ENCODE measurements around the gene SCAF4.
"Not testable (repeated sequence)": the region's sequence is repeated elsewhere in the genome, so short reads cannot be mapped to it uniquely, and the experiment has no call there.

Gene SCAF4

GRCh38 chr21:31650930-31651329, 81.0 kb downstream of the SCAF4 start:
- Histone ChIP-seq H3K79me2 (ENCODE audit: control insufficient read depth, insufficient read depth, low read length, unreplicated experiment) (no peaks in the 10 kb centered on the region), H3K27me3 (ENCODE audit: insufficient read depth, low read length) (no peaks in the 10 kb centered on the region), H2AFZ (ENCODE audit: low read length, unreplicated experiment) (no peak overlapping the region), H3K4me3 (ENCODE audit: low read depth, low read length) (no peak overlapping the region), H3K27ac (ENCODE audit: low read depth, low read length) (no peak overlapping the region), H3K36me3 (ENCODE audit: insufficient read depth, low read length) (no peaks in the 10 kb centered on the region), H3K4me1 (ENCODE audit: control insufficient read depth, insufficient read depth, low read length, unreplicated experiment) (no peaks in the 10 kb centered on the region)

GRCh38 chr21:31647650-31648049, 84.3 kb downstream of the SCAF4 start:
- Histone ChIP-seq H2AFZ (ENCODE audit: low read length, unreplicated experiment) (no peak overlapping the region), H3K36me3 (ENCODE audit: insufficient read depth, low read length) (no peaks in the 10 kb centered on the region), H3K4me1 (ENCODE audit: control insufficient read depth, insufficient read depth, low read length, unreplicated experiment) (no peaks in the 10 kb centered on the region), H3K27me3 (ENCODE audit: insufficient read depth, low read length) (no peaks in the 10 kb centered on the region), H3K4me3 (ENCODE audit: low read depth, low read length) (no peak overlapping the region), H3K79me2 (ENCODE audit: control insufficient read depth, insufficient read depth, low read length, unreplicated experiment) (no peaks in the 10 kb centered on the region), H3K27ac (ENCODE audit: low read depth, low read length) (no peak overlapping the region)

- Histone ChIP-seq H2AFZ (ENCODE audit: low read length, unreplicated experiment) (no peak overlapping the region), H3K4me1 (ENCODE audit: control insufficient read depth, insufficient read depth, low read length, unreplicated experiment) (no peaks in the 10 kb centered on the region), H3K79me2 (ENCODE audit: control insufficient read depth, insufficient read depth, low read length, unreplicated experiment) (no peaks in the 10 kb centered on the region), H3K27me3 (ENCODE audit: insufficient read depth, low read length) (no peaks in the 10 kb centered on the region), H3K27ac (ENCODE audit: low read depth, low read length) (no peak overlapping the region), H3K36me3 (ENCODE audit: insufficient read depth, low read length) (no peaks in the 10 kb centered on the region), H3K4me3 (ENCODE audit: low read depth, low read length) (no peak overlapping the region)
These were observed 87.3 kb downstream of the SCAF4 start for GRCh38 chr21:31644643-31645042.

- H2AFZ ChIP-seq (ENCODE audit: low read length, unreplicated experiment) = no peak overlapping the region
- H3K4me3 ChIP-seq (ENCODE audit: low read depth, low read length) = no peak overlapping the region
These were observed 90.4 kb downstream of the SCAF4 start for GRCh38 chr21:31641416-31641922.

GRCh38 chr21:31636874-31637273, 95.0 kb downstream of the SCAF4 start:
- Histone ChIP-seq H3K27me3 (ENCODE audit: insufficient read depth, low read length) (no peaks in the 10 kb centered on the region), H3K27ac (ENCODE audit: low read depth, low read length) (no peak overlapping the region), H2AFZ (ENCODE audit: low read length, unreplicated experiment) (no peak overlapping the region), H3K36me3 (ENCODE audit: insufficient read depth, low read length) (no peaks in the 10 kb centered on the region), H3K4me1 (ENCODE audit: control insufficient read depth, insufficient read depth, low read length, unreplicated experiment) (no peaks in the 10 kb centered on the region), H3K79me2 (ENCODE audit: control insufficient read depth, insufficient read depth, low read length, unreplicated experiment) (no peaks in the 10 kb centered on the region), H3K4me3 (ENCODE audit: low read depth, low read length) (no peak overlapping the region)

More at GRCh38 chr21:31641416-31641922, 90.4 kb downstream of the SCAF4 start:
- H3K4me1 ChIP-seq (ENCODE audit: control insufficient read depth, insufficient read depth, low read length, unreplicated experiment) = no peaks in the 10 kb centered on the region
- H3K79me2 ChIP-seq (ENCODE audit: control insufficient read depth, insufficient read depth, low read length, unreplicated experiment) = no peaks in the 10 kb centered on the region
- H3K27ac ChIP-seq (ENCODE audit: low read depth, low read length) = no peak overlapping the region
- H3K27me3 ChIP-seq (ENCODE audit: insufficient read depth, low read length) = no peaks in the 10 kb centered on the region
- H3K36me3 ChIP-seq (ENCODE audit: insufficient read depth, low read length) = no peaks in the 10 kb centered on the region

- Histone ChIP-seq H3K79me2 (ENCODE audit: control insufficient read depth, insufficient read depth, low read length, unreplicated experiment) (no peaks in the 10 kb centered on the region), H2AFZ (ENCODE audit: low read length, unreplicated experiment) (no peak overlapping the region), H3K4me3 (ENCODE audit: low read depth, low read length) (no peak overlapping the region), H3K27me3 (ENCODE audit: insufficient read depth, low read length) (no peaks in the 10 kb centered on the region), H3K36me3 (ENCODE audit: insufficient read depth, low read length) (no peaks in the 10 kb centered on the region), H3K4me1 (ENCODE audit: control insufficient read depth, insufficient read depth, low read length, unreplicated experiment) (no peaks in the 10 kb centered on the region), H3K27ac (ENCODE audit: low read depth, low read length) (no peak overlapping the region)
These were observed 96.9 kb downstream of the SCAF4 start for GRCh38 chr21:31634993-31635392.

GRCh38 chr21:31631881-31632280, 100.0 kb downstream of the SCAF4 start:
- H3K79me2 ChIP-seq (ENCODE audit: control insufficient read depth, insufficient read depth, low read length, unreplicated experiment); H3K27me3 ChIP-seq (ENCODE audit: insufficient read depth, low read length); H3K4me1 ChIP-seq (ENCODE audit: control insufficient read depth, insufficient read depth, low read length, unreplicated experiment); H3K4me3 ChIP-seq (ENCODE audit: low read depth, low read length); H3K36me3 ChIP-seq (ENCODE audit: insufficient read depth, low read length); H3K27ac ChIP-seq (ENCODE audit: low read depth, low read length); H2AFZ ChIP-seq (ENCODE audit: low read length, unreplicated experiment): not testable (repeated sequence)

GRCh38 chr21:31629972-31630711, 101.8 kb downstream of the SCAF4 start:
- H3K4me3 ChIP-seq (ENCODE audit: low read depth, low read length) = no peak overlapping the region
- no peaks in the 10 kb centered on the region for H3K79me2 ChIP-seq (ENCODE audit: control insufficient read depth, insufficient read depth, low read length, unreplicated experiment)
- H3K4me1 ChIP-seq (ENCODE audit: control insufficient read depth, insufficient read depth, low read length, unreplicated experiment) = peaks cover 5% of the 10 kb centered on the region
- no peak overlapping the region for H2AFZ ChIP-seq (ENCODE audit: low read length, unreplicated experiment)
- no peak overlapping the region for H3K27ac ChIP-seq (ENCODE audit: low read depth, low read length)
- no peaks in the 10 kb centered on the region for H3K27me3 ChIP-seq (ENCODE audit: insufficient read depth, low read length)
- no peaks in the 10 kb centered on the region for H3K36me3 ChIP-seq (ENCODE audit: insufficient read depth, low read length)

- H3K36me3 ChIP-seq (ENCODE audit: insufficient read depth, low read length) = no peaks in the 10 kb centered on the region
- no peak overlapping the region for H3K27ac ChIP-seq (ENCODE audit: low read depth, low read length)
- H3K4me3 ChIP-seq (ENCODE audit: low read depth, low read length) = no peak overlapping the region
- H2AFZ ChIP-seq (ENCODE audit: low read length, unreplicated experiment) = no peak overlapping the region
- H3K79me2 ChIP-seq (ENCODE audit: control insufficient read depth, insufficient read depth, low read length, unreplicated experiment) = no peaks in the 10 kb centered on the region
- H3K27me3 ChIP-seq (ENCODE audit: insufficient read depth, low read length) = no peaks in the 10 kb centered on the region
- peaks cover 5% of the 10 kb centered on the region for H3K4me1 ChIP-seq (ENCODE audit: control insufficient read depth, insufficient read depth, low read length, unreplicated experiment)
These were observed 106.9 kb downstream of the SCAF4 start for GRCh38 chr21:31624961-31625491.

- Histone ChIP-seq H2AFZ (ENCODE audit: low read length, unreplicated experiment) (no peak overlapping the region), H3K4me3 (ENCODE audit: low read depth, low read length) (no peak overlapping the region), H3K27ac (ENCODE audit: low read depth, low read length) (no peak overlapping the region), H3K4me1 (ENCODE audit: control insufficient read depth, insufficient read depth, low read length, unreplicated experiment) (no peaks in the 10 kb centered on the region), H3K27me3 (ENCODE audit: insufficient read depth, low read length) (no peaks in the 10 kb centered on the region), H3K36me3 (ENCODE audit: insufficient read depth, low read length) (no peaks in the 10 kb centered on the region), H3K79me2 (ENCODE audit: control insufficient read depth, insufficient read depth, low read length, unreplicated experiment) (no peaks in the 10 kb centered on the region)
These were observed 107.7 kb downstream of the SCAF4 start for GRCh38 chr21:31624181-31624580.

- H3K27ac ChIP-seq (ENCODE audit: low read depth, low read length) = no peak overlapping the region
- H3K79me2 ChIP-seq (ENCODE audit: control insufficient read depth, insufficient read depth, low read length, unreplicated experiment) = no peaks in the 10 kb centered on the region
- no peaks in the 10 kb centered on the region for H3K4me1 ChIP-seq (ENCODE audit: control insufficient read depth, insufficient read depth, low read length, unreplicated experiment)
- no peaks in the 10 kb centered on the region for H3K27me3 ChIP-seq (ENCODE audit: insufficient read depth, low read length)
- H3K4me3 ChIP-seq (ENCODE audit: low read depth, low read length) = no peak overlapping the region
- H2AFZ ChIP-seq (ENCODE audit: low read length, unreplicated experiment) = no peak overlapping the region
- H3K36me3 ChIP-seq (ENCODE audit: insufficient read depth, low read length) = no peaks in the 10 kb centered on the region
These were observed 108.3 kb downstream of the SCAF4 start for GRCh38 chr21:31623664-31624063.
